ENCODE results near the gene INIP.

DNA sequence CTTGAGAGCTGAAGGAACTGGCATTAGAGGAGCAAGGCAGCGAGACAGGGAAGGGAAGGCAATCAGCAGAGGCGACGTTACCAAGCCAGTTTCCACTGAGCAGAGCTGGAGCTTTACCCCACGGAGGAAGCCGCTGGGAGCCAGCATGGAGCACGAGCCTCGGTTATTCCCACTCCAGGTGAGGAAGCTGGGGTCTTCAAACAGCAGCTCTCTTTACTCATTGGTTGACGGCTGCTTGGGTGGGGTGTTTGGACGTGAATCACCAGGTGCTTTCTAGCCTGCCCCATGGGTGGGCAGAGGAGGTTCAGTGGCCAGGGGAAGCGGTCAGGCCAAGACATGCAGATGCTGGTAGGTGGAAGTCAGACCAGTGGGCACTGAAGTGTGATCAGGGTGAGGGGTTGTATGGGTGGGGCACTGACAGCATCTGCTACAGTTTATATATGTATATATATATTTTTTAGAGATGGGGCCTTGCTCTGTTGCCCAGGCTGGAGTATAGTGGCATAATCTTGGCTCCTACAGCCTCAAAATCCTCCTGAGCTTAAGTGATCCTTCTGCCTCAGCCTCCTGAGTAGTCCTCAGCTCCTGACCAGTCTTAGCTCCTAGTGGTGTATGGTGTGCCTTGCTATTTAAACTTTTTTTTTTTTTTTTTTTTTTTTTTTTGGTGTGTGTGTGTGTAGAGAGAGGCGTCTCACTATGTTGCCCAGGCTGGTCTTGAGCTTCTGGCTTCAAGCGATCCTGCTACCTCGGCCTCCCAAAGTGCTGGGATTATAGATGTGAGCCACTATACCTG lies 45.0 kb upstream of the INIP start:
- no peak for TF ChIP-seq SP1 (IDR thresholded peaks at IDR 0.05)
- TF ChIP-seq CTBP1 (IDR thresholded peaks at IDR 0.05; ENCODE audit: borderline replicate concordance), result no peak
- TF ChIP-seq BHLHE40 (IDR thresholded peaks at IDR 0.05; ENCODE audit: borderline replicate concordance), result no peak
- TF ChIP-seq LEF1 (IDR thresholded peaks at IDR 0.05; ENCODE audit: borderline replicate concordance), result no peak
- TF ChIP-seq HDGF (IDR thresholded peaks at IDR 0.05; ENCODE audit: borderline replicate concordance), result no peak

Measured in HEK293T (cell line).